GM12864 (cell line): ENCODE results near the gene ZNF322.

Experiments used
- DNase-seq: peaks from one replicate; pipeline ENCODE4 v3.0.0-alpha.2; 2011; ENCODE audit warnings: low read depth
- H3K4me3 ChIP-seq: 2 replicates; pipeline ENCODE4 v1.5.1; 2011; ENCODE audit warnings: mild to moderate bottlenecking, low read depth, low read length, control low read depth
- CTCF ChIP-seq: IDR thresholded peaks from 2 replicates; pipeline ENCODE4 v1.5.1; 2011; ENCODE audit warnings: low read depth, mild to moderate bottlenecking, moderate library complexity, low read length, control low read depth, inconsistent platforms; ENCODE audit errors: missing control alignments

The ZNF322 gene

GRCh38 chr6:26657256-26657655, 2.3 kb downstream of the ZNF322 start:
- TF ChIP-seq CTCF = no peak
- H3K4me3 ChIP-seq = no peak overlapping the region
- DNase-seq = no peak

DNA sequence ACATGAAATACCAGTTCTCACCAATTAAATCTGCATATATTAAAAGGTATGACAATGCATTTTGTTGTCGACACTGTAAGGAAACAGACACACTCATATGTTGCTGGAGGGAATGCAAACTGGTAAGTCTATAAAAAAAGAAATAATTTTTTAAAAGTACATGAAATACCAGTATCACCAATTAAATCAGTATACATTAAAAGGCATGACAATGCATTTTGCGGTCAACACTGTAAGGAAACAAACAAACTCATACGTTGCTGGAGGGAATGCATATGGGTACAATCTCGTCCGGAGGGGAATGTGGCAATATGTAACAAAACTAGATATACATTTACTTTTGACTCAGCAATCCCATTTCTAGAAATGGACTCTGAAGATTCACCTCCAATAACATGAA, 6.5 kb downstream of the ZNF322 start:
- TF ChIP-seq CTCF = no peak
- no peak for DNase-seq
- H3K4me3 ChIP-seq = no peak overlapping the region

GRCh38 chr6:26651133-26651781, 8.3 kb downstream of the ZNF322 start:
- no peak for DNase-seq
- no peak for TF ChIP-seq CTCF
- no peak overlapping the region for H3K4me3 ChIP-seq

DNA sequence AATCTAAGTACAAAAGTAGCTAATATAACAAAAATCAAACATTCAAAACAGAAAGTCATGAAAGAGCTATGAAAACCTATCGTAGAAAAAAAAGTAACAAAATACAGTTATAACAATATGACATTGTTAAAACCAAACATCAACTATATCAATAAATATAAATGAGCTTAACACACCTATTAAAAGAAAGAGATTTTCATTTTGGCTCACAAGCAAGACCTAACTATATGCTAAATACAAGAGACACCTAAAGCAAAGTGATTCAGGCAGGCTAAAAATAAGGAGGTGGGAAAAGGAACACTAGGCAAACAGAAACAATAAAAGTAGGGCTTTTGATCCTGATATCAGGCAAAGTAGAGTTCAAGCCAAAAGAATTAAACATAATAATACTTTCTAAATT, 13.5 kb downstream of the ZNF322 start:
- no peak for DNase-seq
- no peak overlapping the region for H3K4me3 ChIP-seq
- TF ChIP-seq CTCF = no peak

DNA sequence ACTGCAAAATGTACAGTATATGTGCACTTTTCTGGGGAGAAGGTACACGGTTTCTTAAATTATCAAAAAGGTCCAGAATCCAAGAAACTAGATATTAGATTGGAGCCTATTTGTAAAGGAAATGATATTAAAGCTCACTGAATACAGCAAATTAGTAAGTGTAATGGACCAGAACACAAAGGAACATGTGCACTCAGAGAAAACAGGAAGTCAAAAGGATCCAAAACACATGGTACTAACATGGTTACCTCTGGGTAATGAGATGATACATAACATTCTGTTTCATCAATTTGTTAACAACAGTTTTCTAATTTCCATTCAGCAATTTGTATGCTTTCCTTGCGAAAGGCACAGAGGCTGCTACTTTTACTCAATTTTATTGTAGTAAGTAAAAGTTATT, 18.7 kb downstream of the ZNF322 start:
- DNase-seq = no peak
- no peak for TF ChIP-seq CTCF
- no peak overlapping the region for H3K4me3 ChIP-seq

GRCh38 chr6:26629359-26629758, 30.2 kb downstream of the ZNF322 start:
- H3K4me3 ChIP-seq = no peak overlapping the region
- no peak for DNase-seq
- TF ChIP-seq CTCF = no peak

DNA sequence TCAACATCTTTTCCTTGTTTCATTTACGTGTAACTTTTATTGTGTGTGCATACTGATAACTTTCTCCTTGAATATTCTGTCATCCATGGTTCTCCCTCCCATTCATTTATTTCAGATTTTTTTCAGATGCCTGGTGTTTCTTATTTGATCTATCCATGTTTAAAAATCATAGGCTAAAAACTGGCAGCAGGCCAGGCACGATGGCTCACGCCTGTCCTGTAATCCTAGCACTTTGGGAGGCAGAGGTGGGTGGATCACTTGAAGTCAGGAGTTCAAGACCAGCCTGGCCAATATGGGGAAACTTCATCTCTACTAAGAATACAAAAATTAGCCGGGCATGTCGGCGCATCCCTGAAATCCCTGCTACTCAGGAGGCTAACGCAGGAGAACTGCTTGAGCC, 31.7 kb downstream of the ZNF322 start:
- TF ChIP-seq CTCF = no peak
- no peak overlapping the region for H3K4me3 ChIP-seq
- DNase-seq = no peak
